Uterus (tissue), 2 donors: ENCODE measurements around the gene ARHGAP42.

ENCODE experiments used
- POLR2A ChIP-seq, 2 donors: fragments of 450-650 bp; IDR thresholded peaks; one replicate each; pipeline ENCODE4 v1.6.1; 2016; ENCODE audit warnings: antibody characterized with exemption in 2 of 2, mild to moderate bottlenecking in 1 of 2, moderate library complexity in 1 of 2
- TF ChIP-seq, protein P1 (sequence below), 4 experiments: fragments of 200-600 bp in 2 of 4; fragments of 450-650 bp in 2 of 4; sonication (generic) in 2 of 4; IDR thresholded peaks; one replicate each; pipeline ENCODE4 v1.5.1; 2016 to 2019; ENCODE audit warnings: antibody characterized with exemption in 4 of 4, mild to moderate bottlenecking in 2 of 4, moderate library complexity in 1 of 4

DNA sequence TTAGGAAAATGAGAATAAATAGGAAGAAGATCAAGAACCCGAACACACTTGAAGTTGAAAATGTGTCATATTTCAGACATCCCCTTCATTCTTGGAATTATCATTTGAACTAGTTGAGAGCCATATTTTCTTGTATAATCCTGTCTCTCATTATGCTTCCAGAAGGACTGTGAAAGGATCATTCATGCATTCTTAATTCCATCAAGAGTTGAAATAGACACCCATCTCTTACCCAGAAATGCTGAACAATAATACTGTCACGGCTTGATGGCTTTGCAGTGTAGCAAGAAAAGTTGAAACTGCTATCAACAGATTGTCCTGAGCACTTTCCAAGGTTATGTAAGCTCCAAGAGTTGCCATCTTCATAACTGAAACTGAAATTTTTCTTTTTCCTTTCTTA, 79.7 kb downstream of the ARHGAP42 start:
- TF ChIP-seq, protein P1, sequence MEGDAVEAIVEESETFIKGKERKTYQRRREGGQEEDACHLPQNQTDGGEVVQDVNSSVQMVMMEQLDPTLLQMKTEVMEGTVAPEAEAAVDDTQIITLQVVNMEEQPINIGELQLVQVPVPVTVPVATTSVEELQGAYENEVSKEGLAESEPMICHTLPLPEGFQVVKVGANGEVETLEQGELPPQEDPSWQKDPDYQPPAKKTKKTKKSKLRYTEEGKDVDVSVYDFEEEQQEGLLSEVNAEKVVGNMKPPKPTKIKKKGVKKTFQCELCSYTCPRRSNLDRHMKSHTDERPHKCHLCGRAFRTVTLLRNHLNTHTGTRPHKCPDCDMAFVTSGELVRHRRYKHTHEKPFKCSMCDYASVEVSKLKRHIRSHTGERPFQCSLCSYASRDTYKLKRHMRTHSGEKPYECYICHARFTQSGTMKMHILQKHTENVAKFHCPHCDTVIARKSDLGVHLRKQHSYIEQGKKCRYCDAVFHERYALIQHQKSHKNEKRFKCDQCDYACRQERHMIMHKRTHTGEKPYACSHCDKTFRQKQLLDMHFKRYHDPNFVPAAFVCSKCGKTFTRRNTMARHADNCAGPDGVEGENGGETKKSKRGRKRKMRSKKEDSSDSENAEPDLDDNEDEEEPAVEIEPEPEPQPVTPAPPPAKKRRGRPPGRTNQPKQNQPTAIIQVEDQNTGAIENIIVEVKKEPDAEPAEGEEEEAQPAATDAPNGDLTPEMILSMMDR (IDR thresholded peaks at IDR 0.05), result no peak
- no peak for TF ChIP-seq POLR2A (IDR thresholded peaks at IDR 0.05)
